Stimulated activated CD4-positive, alpha-beta T cell treated with anti-CD3 and anti-CD28 coated beads, Interleukin-4, amount 100 ng/mL, for 4 hours (primary cell): ENCODE data around the gene ELAVL2.

Source experiments
- DNase-seq, 2 experiments: peaks; one replicate each; pipeline ENCODE4 v3.0.0-alpha.2; 2020

The ELAVL2 gene

DNA sequence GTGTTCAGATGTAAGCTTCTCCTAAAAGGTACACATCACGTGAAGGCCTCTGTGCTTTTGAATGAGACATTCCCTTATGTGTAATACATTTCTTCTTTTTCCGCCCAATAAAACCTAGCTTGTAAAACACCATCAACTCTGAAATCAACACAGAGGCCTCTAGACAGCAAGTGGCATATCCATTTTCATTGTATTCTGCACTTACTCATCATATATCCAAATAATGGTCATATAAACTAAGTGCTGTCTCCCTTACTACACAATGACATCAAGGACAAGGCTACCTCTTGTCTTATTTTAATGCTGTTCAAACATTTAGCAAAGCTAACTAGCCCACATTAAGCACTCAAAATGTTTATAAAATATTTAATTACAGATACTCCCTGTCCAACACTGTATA is 108.5 kb downstream of the ELAVL2 start:
- DNase-seq: no peak

DNA sequence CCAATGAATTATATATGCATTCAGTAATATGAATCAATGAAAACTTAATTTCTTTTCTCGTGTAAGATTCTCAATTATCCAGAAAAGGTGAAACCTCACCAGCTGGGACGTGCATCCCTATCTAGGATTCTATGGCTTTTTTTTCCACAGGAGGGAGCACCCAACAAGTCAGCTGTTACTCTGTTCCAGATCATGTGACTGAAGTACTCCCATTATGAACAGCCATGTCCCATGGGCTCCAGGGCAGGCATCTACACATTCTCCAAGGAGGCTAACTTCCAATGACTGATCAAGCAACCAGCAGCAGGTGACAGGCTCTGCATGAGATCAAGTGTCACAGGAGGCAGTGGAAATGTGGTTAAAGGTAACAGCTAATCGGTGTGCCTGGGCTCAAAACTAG is 118.8 kb downstream of the ELAVL2 start:
- DNase-seq: no peak

DNA sequence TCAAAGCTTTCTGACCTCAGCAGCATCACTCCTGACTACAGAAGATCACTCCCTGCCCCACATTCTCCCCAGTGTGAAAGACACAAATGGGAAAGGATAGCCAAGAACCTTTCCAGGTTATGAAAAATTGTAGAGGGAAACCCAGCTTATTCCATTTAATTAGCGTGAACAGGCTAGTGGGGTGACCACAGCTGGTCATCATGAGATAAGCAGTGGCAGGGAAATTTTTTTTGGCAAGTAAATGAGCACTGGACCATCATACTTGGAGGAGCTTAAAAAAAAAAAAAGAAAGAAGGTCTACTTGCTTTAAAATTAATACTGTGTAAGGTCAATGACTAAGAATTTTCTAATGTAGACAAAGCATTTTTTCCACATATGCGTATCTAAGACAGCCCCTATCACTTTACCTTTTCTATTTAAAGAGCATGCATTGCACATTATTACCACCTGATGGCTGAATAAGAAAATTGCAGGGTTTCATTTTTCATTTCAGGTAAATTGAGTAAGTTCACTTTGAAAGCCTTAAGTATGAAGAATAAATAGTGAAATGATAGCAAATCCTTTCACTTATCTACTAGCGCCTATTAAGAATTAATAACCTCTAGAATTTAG is 123.6 kb downstream of the ELAVL2 start:
- DNase-seq: no peak

DNA sequence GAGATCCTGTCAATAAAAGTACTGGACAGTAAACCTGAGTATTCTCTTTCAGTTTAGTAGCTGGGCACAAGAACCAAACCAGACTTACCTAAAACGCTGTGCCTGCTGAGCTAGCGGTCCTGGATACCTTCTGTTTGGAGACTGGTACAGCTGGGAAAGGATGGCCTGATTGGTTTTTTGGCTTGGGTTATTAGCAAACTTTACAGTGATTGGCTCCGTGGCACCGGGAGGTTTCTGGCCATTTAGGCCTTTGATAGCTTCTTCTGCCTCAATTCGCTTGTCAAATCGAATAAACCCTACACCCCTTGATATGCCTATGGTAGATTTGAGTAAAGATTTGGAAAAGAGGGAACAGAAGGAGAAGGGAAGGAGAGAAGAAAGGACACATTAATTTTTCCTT is 124.7 kb downstream of the ELAVL2 start:
- DNase-seq: no peak

DNA sequence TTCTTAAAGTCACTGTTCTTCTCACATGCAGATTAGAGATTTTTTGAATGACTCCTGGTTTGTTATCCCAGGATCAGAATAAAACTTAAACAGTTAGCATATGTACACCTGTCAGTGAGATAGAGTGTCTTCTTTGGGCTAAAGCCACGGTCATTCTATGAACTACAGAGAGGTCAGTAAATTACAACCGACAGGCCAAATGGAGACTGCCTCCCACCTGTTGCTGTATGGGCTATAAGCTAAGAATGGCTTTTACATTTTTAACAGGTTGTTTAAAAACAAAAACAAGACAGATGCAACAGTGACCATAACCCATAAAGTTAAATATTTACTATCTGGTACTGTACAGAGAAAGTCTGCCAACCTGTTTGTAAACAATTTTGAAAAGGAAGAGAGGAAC is 125.7 kb downstream of the ELAVL2 start:
- no peak for DNase-seq

DNA sequence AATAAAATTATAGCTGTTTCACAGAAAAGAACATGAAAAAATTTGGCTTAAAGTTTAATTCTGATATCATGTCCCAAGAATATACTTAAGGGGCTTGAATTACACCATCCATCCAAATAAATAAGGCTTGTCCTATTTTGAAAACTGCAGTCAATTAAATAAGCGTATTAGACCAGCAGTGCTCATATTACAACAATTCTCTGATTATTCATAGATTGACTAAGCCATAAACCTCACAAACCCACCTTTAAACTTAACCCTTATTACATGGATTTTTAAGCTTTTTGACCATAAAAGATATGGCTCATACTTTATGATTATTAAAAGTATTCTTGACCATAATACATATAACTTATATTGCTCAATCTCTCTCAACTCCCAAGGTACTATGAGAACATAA is 127.9 kb downstream of the ELAVL2 start:
- no peak for DNase-seq

DNA sequence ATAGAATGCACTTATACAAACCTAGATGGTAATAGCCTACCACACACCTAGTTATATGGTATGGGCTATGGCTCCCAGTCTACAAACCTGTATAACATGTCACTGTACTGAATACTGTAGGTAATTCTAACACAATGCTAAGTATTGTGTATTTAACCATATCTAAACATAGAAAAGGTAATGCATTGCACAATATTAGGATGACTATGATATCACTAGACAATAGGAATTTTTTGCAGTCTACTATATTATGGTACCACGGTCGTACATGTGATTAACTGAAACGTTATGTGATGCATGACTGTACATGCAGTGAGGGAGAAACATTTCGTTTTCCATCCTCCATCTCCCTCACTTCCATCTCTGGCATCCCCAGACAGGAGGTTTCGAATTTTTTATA is 130.5 kb downstream of the ELAVL2 start:
- no peak for DNase-seq

DNA sequence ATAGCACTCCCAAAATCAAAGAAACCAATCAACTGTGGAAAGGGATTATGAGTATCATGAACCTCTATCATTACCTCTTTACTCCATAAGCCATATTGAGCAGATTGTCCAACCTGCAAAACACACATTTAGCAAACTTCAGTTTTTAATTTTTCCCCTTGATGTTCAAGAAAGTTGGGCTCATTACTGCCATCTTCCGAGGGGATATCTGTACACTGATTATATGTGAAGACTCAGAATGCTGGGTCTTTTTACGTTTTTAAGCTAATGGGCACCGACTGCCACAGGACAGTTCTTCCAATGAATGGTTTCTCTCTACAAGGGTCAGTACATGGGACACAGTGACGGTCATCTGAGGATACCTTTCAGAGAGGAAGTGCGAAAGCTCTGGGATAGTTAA is 132.7 kb downstream of the ELAVL2 start:
- DNase-seq: no peak

DNA sequence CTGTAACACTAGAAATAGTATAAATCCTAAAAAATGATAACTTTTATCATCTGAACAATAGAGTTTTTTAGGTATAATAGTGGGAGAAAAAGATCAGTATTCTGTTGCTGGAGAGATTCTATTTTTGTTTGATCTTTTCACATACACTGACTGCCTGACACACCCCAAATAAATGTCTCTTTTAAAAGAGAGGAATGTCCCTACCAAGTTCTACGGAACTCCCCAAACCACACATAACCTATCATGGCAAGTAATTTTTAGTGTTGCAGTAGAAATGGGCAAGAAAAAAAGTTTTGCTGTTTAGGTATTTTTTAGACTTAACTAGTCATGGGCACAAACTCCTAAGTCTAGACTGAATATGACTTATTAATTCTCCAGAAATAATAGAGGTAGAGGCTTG is 139.1 kb downstream of the ELAVL2 start:
- no peak for DNase-seq

DNA sequence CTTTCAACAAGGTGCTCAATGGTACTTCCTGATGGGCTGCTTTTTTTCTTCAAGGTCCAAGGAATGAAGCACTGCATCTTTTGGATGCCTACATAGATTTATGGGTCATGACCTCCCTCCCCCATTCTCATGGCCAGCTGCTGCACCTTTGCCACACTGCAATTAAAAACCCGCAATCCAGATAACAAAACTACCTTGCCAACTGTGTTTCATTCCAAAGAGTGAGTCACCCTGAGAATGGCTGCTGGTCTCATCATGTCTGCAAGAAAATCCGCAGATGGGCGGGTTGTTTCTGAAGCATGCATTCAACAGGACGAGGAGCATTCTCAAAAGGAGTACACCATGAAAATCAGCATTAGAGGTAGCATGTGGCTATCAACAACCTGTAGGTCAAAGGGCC is 139.8 kb downstream of the ELAVL2 start:
- DNase-seq: no peak

DNA sequence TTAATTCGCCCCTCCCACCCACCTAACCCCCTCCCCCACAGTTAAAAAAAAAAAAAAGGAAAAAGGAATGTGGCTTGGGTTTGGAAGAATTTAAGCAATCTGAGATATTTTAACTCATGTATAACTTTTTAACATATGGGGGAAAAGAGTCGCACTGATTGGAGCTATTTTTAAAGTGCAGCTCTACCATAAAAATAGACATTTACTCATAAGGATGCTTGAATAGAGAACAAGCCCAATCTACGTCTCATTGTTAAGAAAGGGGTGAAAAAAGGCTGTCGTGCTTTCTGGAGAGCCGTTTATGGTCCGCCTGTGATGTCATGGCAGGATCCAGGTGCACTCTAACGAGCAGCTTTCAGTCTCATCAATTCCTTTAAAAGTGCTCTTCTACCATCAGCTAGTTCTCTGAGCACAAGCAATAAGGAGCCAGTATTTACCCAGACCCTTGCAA is 142.4 kb downstream of the ELAVL2 start:
- DNase-seq: no peak

DNA sequence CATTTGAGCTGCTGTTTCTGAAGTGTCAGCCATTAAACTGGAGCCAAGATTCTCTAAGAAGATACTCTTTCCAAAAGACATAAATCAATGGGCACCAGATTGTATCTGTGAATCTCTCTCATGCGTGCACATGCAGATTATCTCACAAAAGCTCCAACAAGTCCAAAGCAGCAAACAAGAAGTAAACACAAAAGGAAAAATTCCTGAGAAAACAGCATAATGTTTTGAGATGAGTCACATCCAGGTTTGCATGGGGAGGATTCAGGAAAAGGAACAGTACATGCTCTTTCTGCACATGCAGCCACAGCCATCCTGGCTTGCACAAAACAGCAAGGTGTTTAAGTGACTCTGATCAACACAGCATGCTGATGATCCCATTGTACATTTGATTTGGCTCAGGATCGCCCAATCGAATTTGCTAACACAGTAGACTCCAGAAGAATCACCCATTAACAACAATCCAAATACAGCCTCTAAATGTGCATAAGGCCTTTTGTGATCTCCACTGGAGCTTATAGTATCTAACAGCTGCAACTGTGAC is 143.1 kb downstream of the ELAVL2 start:
- no peak for DNase-seq

DNA sequence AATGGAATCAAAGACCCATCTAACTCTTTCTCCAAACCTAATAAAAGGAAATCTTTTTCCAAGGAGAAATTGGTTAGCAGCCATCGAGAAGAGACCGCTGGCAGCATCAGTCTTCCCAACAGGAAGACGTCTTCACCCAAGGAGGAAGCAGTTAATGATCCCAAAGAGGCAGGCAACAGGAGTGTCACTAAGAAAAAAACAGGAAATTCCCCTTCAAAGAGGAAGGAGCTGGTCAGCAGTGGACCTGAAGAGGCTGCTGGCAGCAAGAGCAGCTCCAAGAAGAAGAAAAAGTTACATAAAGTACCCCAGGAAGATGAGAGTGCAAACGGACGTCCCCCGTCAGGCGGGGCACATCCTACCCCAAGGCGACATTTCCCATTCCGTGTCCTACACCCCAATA is 143.7 kb downstream of the ELAVL2 start:
- no peak for DNase-seq

DNA sequence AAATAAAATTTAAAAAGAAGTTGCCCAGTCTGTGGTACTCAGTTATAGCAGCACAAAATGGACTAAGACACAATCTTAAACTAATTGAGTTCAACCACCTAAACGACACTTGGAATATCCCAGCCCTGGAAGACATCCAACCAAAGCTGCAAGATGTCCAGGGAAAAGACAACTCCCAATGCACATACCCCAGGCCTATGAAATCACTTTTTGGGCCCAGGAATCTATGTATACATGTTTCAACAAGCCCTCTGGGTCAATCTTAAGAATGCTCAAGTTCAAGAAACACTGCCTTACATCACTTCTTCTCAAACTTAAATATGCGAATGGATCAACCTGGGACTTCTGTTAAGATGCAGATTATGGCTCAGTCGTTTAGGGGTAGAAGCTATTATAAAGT is 148.6 kb downstream of the ELAVL2 start:
- DNase-seq: no peak

DNA sequence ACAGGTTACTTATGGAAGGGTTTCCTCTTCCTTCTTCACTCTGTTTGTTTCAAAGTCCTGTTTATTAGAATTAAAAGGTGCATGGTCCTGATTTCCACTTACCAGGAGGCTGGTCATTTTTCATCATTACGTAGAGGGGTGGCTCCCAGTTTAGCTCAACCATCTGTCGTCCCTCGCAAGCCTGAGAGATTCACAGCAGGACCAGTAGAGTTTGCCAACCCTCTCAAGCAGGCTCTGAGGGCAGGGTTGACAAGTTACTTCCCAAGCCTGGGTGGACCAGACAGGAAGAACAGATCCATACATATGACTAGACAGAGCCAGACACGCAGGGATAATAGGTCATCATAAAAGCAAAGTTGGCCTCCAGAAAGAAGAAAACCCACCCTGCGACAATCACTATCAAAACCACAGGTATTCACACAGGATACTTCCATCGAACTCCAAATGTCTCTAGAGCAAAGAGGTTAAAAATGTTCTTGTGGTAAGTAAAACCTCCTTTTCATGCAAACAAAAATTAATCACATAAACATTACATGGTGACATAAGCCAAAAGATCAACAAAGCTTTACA is 151.9 kb downstream of the ELAVL2 start:
- no peak for DNase-seq

DNA sequence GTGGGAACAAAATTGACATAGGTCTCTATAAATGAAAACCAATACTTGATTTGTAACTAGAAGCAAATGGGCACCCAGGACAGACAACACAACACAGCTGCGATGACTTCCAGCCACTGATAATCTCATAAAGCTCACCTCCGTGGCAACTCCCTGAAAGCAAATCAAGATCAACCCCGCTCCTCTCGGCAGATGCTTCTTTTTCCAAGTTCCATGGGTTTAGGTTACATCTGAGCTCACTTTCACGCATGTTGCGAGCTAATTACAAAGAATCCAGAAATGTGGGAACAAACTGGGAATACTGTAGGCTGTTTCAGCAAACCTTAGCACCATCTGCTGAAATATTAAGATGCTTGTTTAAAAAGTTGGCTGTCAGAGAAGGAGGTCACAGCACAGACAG is 153.9 kb downstream of the ELAVL2 start:
- DNase-seq: no peak

DNA sequence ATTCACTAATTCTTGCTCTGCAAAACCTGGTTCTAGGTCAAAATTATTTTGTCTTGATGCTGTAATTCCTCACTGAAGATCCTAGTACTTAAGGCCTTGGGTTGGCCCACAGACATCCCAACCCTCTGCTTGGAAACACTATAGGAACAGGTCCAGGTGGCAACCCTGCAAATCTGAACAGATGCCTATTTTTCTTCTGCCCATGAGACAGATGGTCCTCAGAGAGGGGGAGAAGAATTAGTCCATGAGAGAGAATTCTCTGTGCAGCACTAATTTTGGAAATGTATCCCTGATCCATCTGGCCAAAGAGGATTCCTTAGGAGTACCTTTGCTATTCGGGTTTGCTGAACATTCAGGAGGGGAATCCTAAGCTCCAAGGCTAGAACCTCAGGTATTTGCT is 156.3 kb downstream of the ELAVL2 start:
- DNase-seq: no peak

DNA sequence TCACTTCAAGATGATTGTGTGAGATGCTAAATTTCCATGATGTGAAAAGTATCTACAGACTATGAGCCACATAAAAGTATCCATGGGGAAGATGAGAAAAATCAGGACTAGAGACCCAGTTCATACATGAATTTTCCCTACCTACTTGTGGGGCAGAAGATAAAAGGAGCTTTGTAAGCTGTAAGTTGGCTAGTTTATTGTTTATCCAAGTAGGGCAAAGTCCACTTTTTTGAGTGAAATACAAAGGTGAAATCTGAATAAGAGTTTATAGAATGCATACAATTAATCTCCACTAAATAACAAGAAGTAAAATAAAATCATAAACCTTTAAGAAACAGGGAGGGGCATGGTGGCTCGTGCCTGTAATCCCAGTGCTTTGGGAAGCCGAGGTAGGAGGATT is 160.4 kb downstream of the ELAVL2 start:
- no peak for DNase-seq

DNA sequence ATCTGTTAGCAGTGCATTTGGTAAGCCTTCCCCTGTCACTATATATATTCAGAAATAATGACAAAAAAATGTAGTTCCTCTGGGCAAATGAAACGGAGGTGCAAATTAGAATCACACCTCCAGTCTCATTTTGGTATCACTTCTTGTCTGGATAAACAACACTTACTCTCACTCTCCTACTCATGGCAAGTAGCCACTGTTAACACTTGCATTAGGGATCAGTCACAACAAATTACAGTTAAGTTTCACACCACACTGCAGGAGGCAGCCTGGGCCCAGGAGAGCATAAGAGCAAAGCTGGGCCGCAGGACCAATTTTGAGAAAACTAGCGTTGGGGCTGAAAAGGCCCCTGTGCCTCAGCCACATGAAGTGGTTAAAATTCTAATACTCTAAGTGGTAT is 161.0 kb downstream of the ELAVL2 start:
- no peak for DNase-seq

DNA sequence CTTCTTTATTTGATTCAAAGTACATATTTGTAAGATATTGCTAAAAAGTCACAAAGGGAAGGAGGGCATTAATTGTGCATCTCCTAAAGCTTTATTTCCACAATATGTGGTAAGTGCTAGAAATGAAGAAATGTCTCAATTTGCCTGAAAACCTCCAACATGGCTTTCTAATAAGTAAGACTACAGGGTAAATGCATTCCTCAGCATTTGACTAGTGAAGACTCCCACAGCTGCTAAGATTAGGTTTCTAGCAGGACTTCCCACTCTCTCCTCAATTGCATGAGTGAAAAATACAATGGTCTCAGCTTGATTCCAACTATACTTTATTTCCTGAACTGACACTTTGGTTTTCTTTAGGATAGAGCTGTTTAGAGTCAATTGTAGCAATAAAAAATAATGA is 162.1 kb downstream of the ELAVL2 start:
- no peak for DNase-seq

DNA sequence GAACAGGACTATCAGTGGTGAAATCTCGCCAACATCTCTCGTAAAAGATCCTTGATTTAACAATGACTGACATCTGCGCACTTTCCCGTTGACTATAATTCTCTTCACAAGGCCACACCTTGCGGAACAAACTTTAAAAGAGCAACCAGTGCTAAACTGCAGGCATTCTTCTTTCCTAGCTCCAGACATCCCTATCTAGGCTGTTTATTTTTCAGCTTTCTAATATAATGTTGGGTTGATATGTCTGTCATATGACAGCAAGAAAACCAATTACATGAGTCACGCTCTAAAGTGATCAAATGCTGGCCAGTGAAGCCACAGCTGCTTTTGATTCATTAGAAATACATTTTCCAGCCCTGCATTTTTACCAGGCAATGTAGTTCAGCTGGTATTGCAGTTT is 162.5 kb downstream of the ELAVL2 start:
- no peak for DNase-seq

DNA sequence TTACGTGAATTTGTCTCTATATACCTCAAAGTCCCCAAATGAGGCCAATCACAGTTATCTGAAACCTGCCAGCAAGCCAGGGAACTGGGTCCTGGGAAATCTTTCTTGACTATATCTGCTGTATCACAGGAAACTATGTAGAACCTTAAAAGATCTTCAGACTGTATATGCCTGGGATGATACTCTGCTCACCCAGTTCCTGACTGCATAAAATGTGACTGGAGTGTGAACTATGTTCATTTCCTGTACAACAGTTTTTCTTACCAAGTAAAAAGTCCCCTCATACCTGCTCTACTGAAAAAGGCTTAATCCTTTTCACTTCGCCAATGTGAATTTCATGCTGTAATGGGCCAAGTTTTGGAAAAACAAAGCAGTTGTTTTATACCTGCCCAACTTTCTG is 162.9 kb downstream of the ELAVL2 start:
- DNase-seq: no peak

DNA sequence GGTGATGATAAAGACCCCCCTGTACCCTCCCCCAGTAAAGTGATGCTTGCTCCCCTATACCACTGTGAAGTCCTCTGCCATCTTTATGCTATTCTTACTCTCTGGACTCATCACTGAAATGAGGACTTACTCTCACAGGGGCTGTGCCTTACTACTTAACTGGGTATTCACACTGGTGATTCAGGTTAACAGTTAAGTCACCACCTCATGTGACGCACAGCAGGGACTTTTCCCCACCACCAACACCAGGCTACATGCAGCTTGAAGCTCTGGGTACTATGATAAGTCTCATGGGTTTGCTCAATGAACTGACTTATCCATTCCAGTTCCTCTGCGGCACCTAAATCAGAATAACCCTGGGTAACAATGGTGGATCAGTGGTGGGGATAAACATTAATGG is 163.7 kb downstream of the ELAVL2 start:
- DNase-seq: no peak

DNA sequence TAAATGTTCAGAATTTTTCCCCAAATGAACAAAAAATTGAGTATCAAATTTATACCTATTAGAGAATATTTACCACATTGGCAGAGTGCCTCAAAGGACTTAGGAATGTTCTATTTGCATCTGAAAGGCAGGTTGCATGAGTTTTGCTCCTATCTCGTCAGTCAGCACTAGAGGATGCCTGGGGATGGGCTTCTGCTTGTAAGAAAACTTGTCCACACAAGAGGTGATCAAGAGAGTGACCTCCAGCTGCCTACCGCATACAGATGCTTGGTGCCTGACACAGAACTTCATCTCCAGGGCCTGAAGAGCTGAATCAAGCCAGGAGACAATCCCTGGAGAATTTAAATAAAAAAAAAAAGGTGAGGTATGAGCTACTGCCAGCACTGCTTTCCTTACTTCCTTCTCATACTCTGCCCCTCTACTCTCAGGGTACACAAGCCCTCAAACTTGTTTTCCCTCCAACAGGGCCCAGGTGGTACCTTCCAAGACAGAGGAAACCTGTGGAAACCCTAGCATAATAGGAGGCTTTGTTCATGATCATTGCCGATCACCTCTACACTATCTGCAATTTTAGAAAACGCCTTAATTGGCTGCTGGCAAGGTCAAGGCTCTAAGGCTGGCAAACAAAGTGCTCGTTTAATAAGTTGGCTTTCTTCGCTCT is 166.6 kb downstream of the ELAVL2 start:
- no peak for DNase-seq
